A549 (cell line): ENCODE data around the gene RABGAP1L. TPM values are rescaled to one million over a fixed set of nuclear protein-coding genes. Genes with fewer than 3 reads are reported as not detected.
"Not testable (repeated sequence)": the region's sequence is repeated elsewhere in the genome, so short reads cannot be mapped to it uniquely, and the experiment has no call there.

Experiments
- ATAC-seq, 2 experiments: fragments of 200-7000 bp in 1 of 2; fragments of >200 bp in 1 of 2; cut with Nextera tagmentation in 1 of 2; cut with Tn5 transposase in 1 of 2; 3 replicates each; pipeline versions ENCODE4 v1.8.0 to v1.9.1; 2018 to 2020; ENCODE audit warnings: mild to moderate bottlenecking in 1 of 2, moderate library complexity in 1 of 2
- CTCF ChIA-PET: fragments of 300-600 bp; sonication (Branson Sonifier 250); formaldehyde crosslinking; extraction: SDS; loops from one replicate; lab custom pipeline; 2021; ENCODE audit warnings: antibody characterized with exemption, inconsistent platforms; lab: Yijun Ruan, JAX
- POLR2A ChIA-PET: fragments of 350-600 bp; formaldehyde crosslinking; extraction: SDS; loops from one replicate; lab custom pipeline; 2021; ENCODE audit warnings: antibody characterized with exemption, inconsistent platforms; lab: Yijun Ruan, JAX
- DNase-seq, 2 experiments: peaks; one replicate each; pipeline versions ENCODE4 v3.0.0 to v3.0.0-alpha.2; 2011 to 2016; ENCODE audit warnings: low read depth in 1 of 2, low spot score in 1 of 2
- FAIRE-seq: peaks from 2 replicates; lab custom pipeline; 2011; peaks lifted over from hg19 to GRCh38; lab: Jason Lieb, UNC
- H3K27ac ChIP-seq, 2 experiments: fragments of >200 bp; sonication (Bioruptor Twin); formaldehyde crosslinking; 3 replicates each; pipeline ENCODE4 v1.5.1; 2016 to 2017
- H3K4me1 ChIP-seq: fragments of >200 bp; sonication (Bioruptor Twin); formaldehyde crosslinking; 3 replicates; pipeline ENCODE4 v1.6.1; 2016
- H3K4me2 ChIP-seq: fragments of >200 bp; sonication (Bioruptor Twin); formaldehyde crosslinking; 3 replicates; pipeline ENCODE4 v1.6.1; 2016
- H3K4me3 ChIP-seq: fragments of >200 bp; sonication (Bioruptor Twin); formaldehyde crosslinking; 3 replicates; pipeline ENCODE4 v1.5.1; 2016
- H3K9me3 ChIP-seq: fragments of >200 bp; sonication (Bioruptor Twin); formaldehyde crosslinking; 3 replicates; pipeline ENCODE4 v1.6.1; 2016
- ATOH8 ChIP-seq: fragments of 250-450 bp; sonication (Bioruptor Pico); IDR thresholded peaks from 2 replicates; pipeline ENCODE4 v1.5.0; 2020; ENCODE audit warnings: low read depth, mild to moderate bottlenecking, moderate library complexity
- CBX2 ChIP-seq: fragments of 200-600 bp; sonication (generic); IDR thresholded peaks from 2 replicates; pipeline ENCODE4 v1.6.1; 2016; ENCODE audit warnings: low read depth, mild to moderate bottlenecking, borderline replicate concordance
- CBX8 ChIP-seq: fragments of 200-600 bp; sonication (generic); IDR thresholded peaks from 2 replicates; pipeline ENCODE4 v1.6.1; 2016
- CHD2 ChIP-seq: fragments of 150-350 bp; IDR thresholded peaks from 2 replicates; pipeline ENCODE4 v1.6.1; 2014; ENCODE audit warnings: low read length; ENCODE audit not compliant: partially characterized antibody
- EHMT2 ChIP-seq: fragments of 200-600 bp; sonication (generic); IDR thresholded peaks from 2 replicates; pipeline ENCODE4 v1.6.1; 2016; ENCODE audit warnings: antibody characterized with exemption, low read depth, mild to moderate bottlenecking, moderate library complexity
- FOXS1 ChIP-seq: fragments of 250-450 bp; sonication (Bioruptor Pico); IDR thresholded peaks from 2 replicates; pipeline ENCODE4 v1.5.0; 2020; ENCODE audit warnings: mild to moderate bottlenecking, moderate library complexity
- HDAC2 ChIP-seq: fragments of 200-600 bp; sonication (generic); IDR thresholded peaks from 2 replicates; pipeline ENCODE4 v1.6.1; 2016
- HES2 ChIP-seq: fragments of >200 bp; sonication (Bioruptor Twin); formaldehyde crosslinking; IDR thresholded peaks from 2 replicates; pipeline ENCODE4 v1.6.1; 2016
- HMGXB4 ChIP-seq: fragments of 250-450 bp; sonication (Bioruptor Pico); IDR thresholded peaks from 2 replicates; pipeline ENCODE4 v1.5.0; 2021; ENCODE audit warnings: mild to moderate bottlenecking, moderate library complexity, borderline replicate concordance
- HOXB5 ChIP-seq: fragments of 250-450 bp; sonication (Bioruptor Pico); IDR thresholded peaks from 2 replicates; pipeline ENCODE4 v1.5.0; 2020; ENCODE audit warnings: mild to moderate bottlenecking, moderate library complexity
- MAFK ChIP-seq: fragments of 450-650 bp; IDR thresholded peaks from 2 replicates; pipeline ENCODE4 v1.6.1; 2014; ENCODE audit not compliant: partially characterized antibody
- MAX ChIP-seq: IDR thresholded peaks from 2 replicates; pipeline ENCODE4 v1.6.1; 2012
- MYC ChIP-seq: IDR thresholded peaks from 2 replicates; pipeline ENCODE4 v1.6.1; 2012; ENCODE audit warnings: mild to moderate bottlenecking, inconsistent platforms, low read length, improper control_type of control experiment, borderline replicate concordance
- NPAS2 ChIP-seq: fragments of 250-450 bp; sonication (Bioruptor Pico); IDR thresholded peaks from 2 replicates; pipeline ENCODE4 v1.8.0; 2022; ENCODE audit warnings: mild to moderate bottlenecking, moderate library complexity, borderline replicate concordance
- PBX3 ChIP-seq: IDR thresholded peaks from 2 replicates; pipeline ENCODE4 v1.6.1; 2012
- POLR2A ChIP-seq: IDR thresholded peaks from 2 replicates; pipeline ENCODE4 v1.6.1; 2012; ENCODE audit warnings: mild to moderate bottlenecking, low read length
- RAD21 ChIP-seq, 2 experiments: fragments of >200 bp in 1 of 2; sonication (Bioruptor Twin) in 1 of 2; formaldehyde crosslinking in 1 of 2; IDR thresholded peaks in 1 of 2; conservative IDR thresholded peaks in 1 of 2; 2 replicates in 1 of 2; 3 replicates in 1 of 2; pipeline ENCODE4 v1.6.1; 2012 to 2018; ENCODE audit warnings: inconsistent platforms in 1 of 2
- RFX5 ChIP-seq: fragments of 450-650 bp; IDR thresholded peaks from 2 replicates; pipeline ENCODE4 v1.7.1; 2014; ENCODE audit warnings: antibody characterized with exemption, mild to moderate bottlenecking, moderate library complexity
- TP53 ChIP-seq: fragments of 250-450 bp; sonication (Bioruptor Pico); IDR thresholded peaks from 2 replicates; pipeline ENCODE4 v1.5.0; 2021; ENCODE audit warnings: mild to moderate bottlenecking, moderate library complexity
- ZC3H11A ChIP-seq: fragments of 450-650 bp; IDR thresholded peaks from 2 replicates; pipeline ENCODE4 v1.6.1; 2014; ENCODE audit warnings: antibody characterized with exemption, mild to moderate bottlenecking
- ZSCAN20 ChIP-seq: fragments of 250-450 bp; sonication (Bioruptor Pico); IDR thresholded peaks from 2 replicates; pipeline ENCODE4 v1.8.0; 2022; ENCODE audit warnings: mild to moderate bottlenecking, moderate library complexity
- WGBS: methylation state at CpG from one replicate; pipeline ENCODE4 v1.1.6; 2017; ENCODE audit errors: missing lambda C conversion rate; 5-methylcytosine and 5-hydroxymethylcytosine counted together
- polyA plus RNA-seq, 4 experiments: library from polyadenylated mRNA; depleted of rRNA in 3 of 4; stranded (reverse); fragments of >200 nt; fragmentation: RNase III in 1 of 4; extraction: RNeasy Plus Mini Kit Qiagen cat#74134 plus additional on column Dnase treatment in 1 of 4; gene quantifications; 2 replicates in 3 of 4; 3 replicates in 1 of 4; pipeline ENCODE4 v1.2.3, GENCODE V29; 2011 to 2017

RABGAP1L gene
- polyA plus RNA-seq, 2 of the 4 experiments (the other 2 are of a cell fraction): 8.2 to 18.6 TPM

GRCh38 chr1:174584071-174584470 is 424.8 kb downstream of the RABGAP1L start:
- no peaks in the 10 kb centered on the region for H3K9me3 ChIP-seq
- DNase-seq (no peak), ATAC-seq (no peak), FAIRE-seq (no peak)
- 54% methylated on average over 1 of the region's 1 CpG for WGBS
- no peak overlapping the region for H3K27ac ChIP-seq
- TF ChIP-seq ATOH8: no peak
- no peak for TF ChIP-seq CHD2
- no peak for TF ChIP-seq EHMT2
- TF ChIP-seq POLR2A: no peak
- TF ChIP-seq HMGXB4 (CRISPR knock-in tag): no peak
- TF ChIP-seq PBX3: no peak
- TF ChIP-seq MYC: no peak
- TF ChIP-seq ZC3H11A: no peak
- TF ChIP-seq FOXS1 (CRISPR knock-in tag): no peak
- no peak for TF ChIP-seq TP53
- no peak for TF ChIP-seq MAFK
- TF ChIP-seq CBX2: no peak
- no peak for TF ChIP-seq CBX8
- TF ChIP-seq HOXB5 (CRISPR knock-in tag): no peak
- TF ChIP-seq HDAC2: no peak
- no peak overlapping the region for H3K4me3 ChIP-seq
- no peaks in the 10 kb centered on the region for H3K4me1 ChIP-seq
- ChIA-PET CTCF (interaction anchor here (0.8 kb wide), 1 partner anchor 65 kb away, joined by 4 read pairs; no protein-coding TSS in a partner anchor), POLR2A (no interaction called here)
- H3K4me2 ChIP-seq: no peak overlapping the region

GRCh38 chr1:174588618-174589017 is 429.3 kb downstream of the RABGAP1L start:
- not testable (repeated sequence) for FAIRE-seq

GRCh38 chr1:174605198-174605597 is 445.9 kb downstream of the RABGAP1L start:
- DNase-seq (no peak), ATAC-seq (no peak), FAIRE-seq (no peak)
- H3K27ac ChIP-seq: no peak overlapping the region
- H3K4me1 ChIP-seq: no peaks in the 10 kb centered on the region
- POLR2A ChIA-PET: no interaction called here
- H3K9me3 ChIP-seq: no peaks in the 10 kb centered on the region
- WGBS: 16% methylated on average over 1 of the region's 1 CpG
- H3K4me2 ChIP-seq: no peak overlapping the region
- H3K4me3 ChIP-seq: no peak overlapping the region
- no peak for TF ChIP-seq MAX
- TF ChIP-seq CBX2: no peak
- no peak for TF ChIP-seq RFX5
- no peak for TF ChIP-seq CHD2
- TF ChIP-seq ZSCAN20 (CRISPR knock-in tag): no peak
- TF ChIP-seq EHMT2: no peak
- no peak for TF ChIP-seq POLR2A
- TF ChIP-seq HES2: no peak
- TF ChIP-seq RAD21 (conservative IDR thresholded peaks at IDR 0.05 in 1 of 2, IDR thresholded peaks at IDR 0.05 in 1 of 2): no peak
- TF ChIP-seq NPAS2 (CRISPR knock-in tag): no peak
- CTCF ChIA-PET: no interaction called here

More at GRCh38 chr1:174588618-174589017, 429.3 kb downstream of the RABGAP1L start:
- H3K4me1 ChIP-seq, H3K4me2 ChIP-seq, DNase-seq, CTCF ChIA-PET, H3K9me3 ChIP-seq, POLR2A ChIA-PET, H3K27ac ChIP-seq, ATAC-seq, H3K4me3 ChIP-seq: not testable (repeated sequence)
